ENCODE measurements around the gene CAPN11. TPM values are rescaled to one million over a fixed set of nuclear protein-coding genes. Genes with fewer than 3 reads are reported as not detected.
A peak's percentile ranks its signal among the peaks of the same experiment; 100 is the strongest.
"Not testable (repeated sequence)": the region's sequence is repeated elsewhere in the genome, so short reads cannot be mapped to it uniquely, and the experiment has no call there.

Gene CAPN11
- total and polyA plus RNA-seq, 8 donors = 0.15 to 0.19 (median 0.18) TPM; not detected in 5

DNA sequence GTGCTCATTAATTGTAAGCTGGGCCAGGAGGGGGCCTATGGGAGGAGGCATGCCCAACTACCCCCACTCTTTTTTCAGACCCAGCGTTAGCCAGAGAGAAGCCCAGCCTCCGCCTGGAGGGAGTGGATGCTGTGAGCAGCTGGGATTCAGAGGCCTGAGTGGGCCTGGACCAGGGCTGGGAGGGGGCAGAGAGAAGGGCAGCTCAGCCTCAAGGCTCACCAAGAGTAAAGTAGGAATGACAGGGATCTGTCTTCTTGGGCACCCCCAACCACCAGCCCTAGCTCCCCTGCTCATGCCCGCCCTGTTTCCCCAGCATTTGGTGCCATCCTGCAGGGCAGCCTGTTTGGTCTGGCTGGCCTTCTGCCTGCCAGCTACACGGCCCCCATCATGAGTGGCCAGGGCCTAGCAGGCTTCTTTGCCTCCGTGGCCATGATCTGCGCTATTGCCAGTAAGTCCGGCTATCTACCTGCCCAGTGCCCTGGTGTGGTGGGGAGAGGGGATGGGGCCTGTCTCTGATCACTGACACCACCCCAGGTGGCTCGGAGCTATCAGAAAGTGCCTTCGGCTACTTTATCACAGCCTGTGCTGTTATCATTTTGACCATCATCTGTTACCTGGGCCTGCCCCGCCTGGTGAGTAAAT lies 71.5 kb downstream of the CAPN11 start:
- peak overlapping the region in 2 of 5 donors; percentile 31 to 68 for H3K27ac ChIP-seq

DNA sequence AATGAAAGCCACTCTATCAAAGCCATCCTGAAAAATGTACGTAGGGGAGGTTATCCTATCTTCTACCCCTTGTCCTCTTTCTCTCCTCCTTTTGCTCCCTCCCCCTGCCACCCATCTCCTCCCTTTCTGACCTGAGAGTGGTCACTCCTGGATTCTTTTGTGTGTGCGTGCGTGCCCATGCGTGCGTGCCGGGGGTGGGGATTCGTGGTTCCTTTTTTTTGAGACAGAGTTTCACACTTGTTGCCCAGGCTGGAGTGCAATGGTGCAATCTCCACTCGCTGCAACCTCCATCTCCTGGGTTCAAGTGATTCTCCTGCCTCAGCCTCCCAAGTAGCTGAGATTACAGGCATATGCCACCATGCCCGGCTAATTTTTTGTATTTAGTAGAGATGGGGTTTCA lies 72.8 kb downstream of the CAPN11 start:
- peaks cover 36 to 57% (median 52%) of the 10 kb centered on the region in 4 donors for H3K36me3 ChIP-seq
- not testable (repeated sequence) for H3K27me3 ChIP-seq, H3K9me3 ChIP-seq, DNase-seq, H3K4me3 ChIP-seq
- peak overlapping the region in 1 of 5 donors; percentile 98 for H3K27ac ChIP-seq
- intact Hi-C loops (cut with DNase I; ENCODE audit: low total_unique reads) = loop anchor here (10.0 kb wide), 1 partner anchor 57 kb away; no protein-coding TSS in a partner anchor
- peaks cover 41 to 100% (median 75%) of the 10 kb centered on the region in 4 donors for H3K4me1 ChIP-seq
- 76 to 91% (median 89%) methylated on average over 9 of the region's 9 CpGs for WGBS, 5 donors

More for the DNA sequence above, 71.5 kb downstream of the CAPN11 start:
- WGBS, 5 donors = 77 to 96% (median 96%) methylated on average over 7 to 10 of the region's 10 CpGs
- no peaks in the 10 kb centered on the region for H3K27me3 ChIP-seq
- intact Hi-C loops (cut with DNase I; ENCODE audit: low total_unique reads) = loop anchor here (10.0 kb wide), 1 partner anchor 55 kb away; no protein-coding TSS in a partner anchor
- TF ChIP-seq EP300 (IDR thresholded peaks at IDR 0.05) (no peak), POLR2AphosphoS5 (IDR thresholded peaks at IDR 0.05) (no peak), POLR2A (IDR thresholded peaks at IDR 0.05) (no peak)
- TF ChIP-seq, protein P1, sequence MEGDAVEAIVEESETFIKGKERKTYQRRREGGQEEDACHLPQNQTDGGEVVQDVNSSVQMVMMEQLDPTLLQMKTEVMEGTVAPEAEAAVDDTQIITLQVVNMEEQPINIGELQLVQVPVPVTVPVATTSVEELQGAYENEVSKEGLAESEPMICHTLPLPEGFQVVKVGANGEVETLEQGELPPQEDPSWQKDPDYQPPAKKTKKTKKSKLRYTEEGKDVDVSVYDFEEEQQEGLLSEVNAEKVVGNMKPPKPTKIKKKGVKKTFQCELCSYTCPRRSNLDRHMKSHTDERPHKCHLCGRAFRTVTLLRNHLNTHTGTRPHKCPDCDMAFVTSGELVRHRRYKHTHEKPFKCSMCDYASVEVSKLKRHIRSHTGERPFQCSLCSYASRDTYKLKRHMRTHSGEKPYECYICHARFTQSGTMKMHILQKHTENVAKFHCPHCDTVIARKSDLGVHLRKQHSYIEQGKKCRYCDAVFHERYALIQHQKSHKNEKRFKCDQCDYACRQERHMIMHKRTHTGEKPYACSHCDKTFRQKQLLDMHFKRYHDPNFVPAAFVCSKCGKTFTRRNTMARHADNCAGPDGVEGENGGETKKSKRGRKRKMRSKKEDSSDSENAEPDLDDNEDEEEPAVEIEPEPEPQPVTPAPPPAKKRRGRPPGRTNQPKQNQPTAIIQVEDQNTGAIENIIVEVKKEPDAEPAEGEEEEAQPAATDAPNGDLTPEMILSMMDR (IDR thresholded peaks at IDR 0.05) = no peak
- peaks cover 36 to 57% (median 52%) of the 10 kb centered on the region in 4 donors for H3K36me3 ChIP-seq
- no peak for DNase-seq
- no peak overlapping the region for H3K4me3 ChIP-seq
- H3K4me1 ChIP-seq = peaks cover 44 to 100% (median 77%) of the 10 kb centered on the region in 4 donors
- H3K9me3 ChIP-seq = no peaks in the 10 kb centered on the region

DNA sequence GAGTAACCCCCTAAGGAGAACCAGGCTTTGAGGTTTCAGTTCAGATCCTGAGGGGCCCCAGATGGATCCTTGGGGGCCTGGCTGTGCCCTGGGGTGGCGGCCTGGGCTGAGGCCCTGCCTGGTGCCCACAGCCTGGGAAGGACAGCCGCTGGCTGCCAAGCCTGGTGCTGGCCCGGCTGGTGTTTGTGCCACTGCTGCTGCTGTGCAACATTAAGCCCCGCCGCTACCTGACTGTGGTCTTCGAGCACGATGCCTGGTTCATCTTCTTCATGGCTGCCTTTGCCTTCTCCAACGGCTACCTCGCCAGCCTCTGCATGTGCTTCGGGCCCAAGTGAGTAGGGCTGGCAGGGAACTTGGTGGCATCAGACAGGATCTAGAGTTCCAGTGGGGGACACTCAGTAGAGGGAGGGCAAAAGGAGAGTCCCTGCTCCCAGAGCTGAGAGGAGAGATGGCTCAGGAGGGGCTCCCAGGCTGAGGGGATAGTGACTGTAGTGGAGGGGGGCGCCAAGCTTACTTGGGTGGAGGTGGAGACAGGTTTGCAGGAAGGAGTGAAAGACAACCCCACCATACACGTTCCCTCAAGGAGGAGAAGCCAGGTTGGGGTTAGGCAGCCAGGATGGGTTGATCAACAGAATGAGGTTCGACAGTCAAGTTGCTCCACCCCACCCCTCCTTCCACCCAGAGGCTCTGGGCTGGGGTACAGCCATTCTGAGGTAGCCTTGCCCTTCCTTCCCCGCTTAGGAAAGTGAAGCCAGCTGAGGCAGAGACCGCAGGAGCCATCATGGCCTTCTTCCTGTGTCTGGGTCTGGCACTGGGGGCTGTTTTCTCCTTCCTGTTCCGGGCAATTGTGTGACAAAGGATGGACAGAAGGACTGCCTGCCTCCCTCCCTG lies 74.3 kb downstream of the CAPN11 start:
- WGBS, 5 donors = 71 to 90% (median 84%) methylated on average over 9 to 16 of the region's 16 CpGs

DNA sequence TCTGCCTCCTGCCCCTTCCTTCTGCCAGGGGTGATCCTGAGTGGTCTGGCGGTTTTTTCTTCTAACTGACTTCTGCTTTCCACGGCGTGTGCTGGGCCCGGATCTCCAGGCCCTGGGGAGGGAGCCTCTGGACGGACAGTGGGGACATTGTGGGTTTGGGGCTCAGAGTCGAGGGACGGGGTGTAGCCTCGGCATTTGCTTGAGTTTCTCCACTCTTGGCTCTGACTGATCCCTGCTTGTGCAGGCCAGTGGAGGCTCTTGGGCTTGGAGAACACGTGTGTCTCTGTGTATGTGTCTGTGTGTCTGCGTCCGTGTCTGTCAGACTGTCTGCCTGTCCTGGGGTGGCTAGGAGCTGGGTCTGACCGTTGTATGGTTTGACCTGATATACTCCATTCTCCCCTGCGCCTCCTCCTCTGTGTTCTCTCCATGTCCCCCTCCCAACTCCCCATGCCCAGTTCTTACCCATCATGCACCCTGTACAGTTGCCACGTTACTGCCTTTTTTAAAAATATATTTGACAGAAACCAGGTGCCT lies 75.0 kb downstream of the CAPN11 start:
- no peaks in the 10 kb centered on the region for H3K27me3 ChIP-seq
- no peak overlapping the region for H3K4me3 ChIP-seq
- peak overlapping the region in 4 of 5 donors; percentile 70 to 98 (median 96) for H3K27ac ChIP-seq
- no peak for DNase-seq
- peaks cover 36 to 51% (median 49%) of the 10 kb centered on the region in 4 donors for H3K36me3 ChIP-seq
- H3K4me1 ChIP-seq = peaks cover 42 to 100% (median 74%) of the 10 kb centered on the region in 4 donors
- intact Hi-C loops (cut with DNase I; ENCODE audit: low total_unique reads) = loop anchor here (10.0 kb wide), 1 partner anchor 59 kb away; no protein-coding TSS in a partner anchor
- 56 to 76% (median 70%) methylated on average over 13 to 14 of the region's 14 CpGs for WGBS, 5 donors
- TF ChIP-seq POLR2AphosphoS5 (IDR thresholded peaks at IDR 0.05) (no peak), EP300 (IDR thresholded peaks at IDR 0.05) (no peak), POLR2A (IDR thresholded peaks at IDR 0.05) (no peak)
- TF ChIP-seq, protein P1 (IDR thresholded peaks at IDR 0.05) = no peak
- H3K9me3 ChIP-seq = no peaks in the 10 kb centered on the region

More for the DNA sequence above, 74.3 kb downstream of the CAPN11 start:
- Histone ChIP-seq H3K9me3 (no peaks in the 10 kb centered on the region), H3K4me3 (no peak overlapping the region), H3K27ac (peak overlapping the region in 4 of 5 donors; percentile 70 to 98 (median 96)), H3K27me3 (no peaks in the 10 kb centered on the region), H3K36me3 (peaks cover 36 to 57% (median 50%) of the 10 kb centered on the region in 4 donors), H3K4me1 (peaks cover 42 to 100% (median 75%) of the 10 kb centered on the region in 4 donors)
- intact Hi-C loops (cut with DNase I; ENCODE audit: low total_unique reads) = loop anchor here (10.0 kb wide), 1 partner anchor 58 kb away; no protein-coding TSS in a partner anchor
- TF ChIP-seq, protein P1 (IDR thresholded peaks at IDR 0.05) = no peak
- TF ChIP-seq EP300 (IDR thresholded peaks at IDR 0.05) (no peak), POLR2A (IDR thresholded peaks at IDR 0.05) (no peak), POLR2AphosphoS5 (IDR thresholded peaks at IDR 0.05) (no peak)
- DNase-seq = no peak

Small RNA genes lying within 50 kb of the gene (small RNA-seq; reads per million reads assigned to genes)
- 0 reads per million in 4 donors for gene RN7SL811P

Other genes with a start within 250 kb of the CAPN11 start
- gene MRPL14, start 31.4 kb upstream of the CAPN11 start, total RNA-seq = 10 to 100 TPM; 17.0 to 59.1 (median 37.3) TPM
- 10 to 100 TPM; 61.1 to 82.3 (median 78.7) TPM for gene MRPL14, start 31.4 kb upstream of the CAPN11 start, polyA plus RNA-seq
- gene TMEM63B, start 31.3 kb upstream of the CAPN11 start, total RNA-seq = 10 to 100 TPM; 20.7 to 90.6 (median 57.8) TPM
- gene TMEM63B, start 31.3 kb upstream of the CAPN11 start, polyA plus RNA-seq = 10 to 100 TPM in 2 of 3 donors, 1 to 10 TPM in 1; 5.5 to 16.8 (median 14.8) TPM
- gene MYMX, start 58.1 kb downstream of the CAPN11 start, total RNA-seq = not detected
- gene MYMX, start 58.1 kb downstream of the CAPN11 start, polyA plus RNA-seq = 1 to 10 TPM in 1 of 3 donors, under 1 TPM in 1, not detected in 1; 0.95 to 3.4 TPM
- gene SLC29A1, start 64.8 kb downstream of the CAPN11 start, total RNA-seq = 100 to 1,000 TPM in 2 of 5 donors, 10 to 100 TPM in 3; 26.4 to 217 (median 77.4) TPM
- gene SLC29A1, start 64.8 kb downstream of the CAPN11 start, polyA plus RNA-seq = 10 to 100 TPM; 22.6 to 33.5 (median 29.0) TPM
- 100 to 1,000 TPM; 168 to 414 (median 370) TPM for gene HSP90AB1, start 88.3 kb downstream of the CAPN11 start, total RNA-seq
- gene HSP90AB1, start 88.3 kb downstream of the CAPN11 start, polyA plus RNA-seq = 100 to 1,000 TPM; 267 to 549 (median 348) TPM
- gene SLC35B2, start 98.7 kb downstream of the CAPN11 start, total RNA-seq = 10 to 100 TPM in 4 of 5 donors, 1 to 10 TPM in 1; 1.4 to 60.1 (median 27.0) TPM
- 10 to 100 TPM in 2 of 3 donors, 1 to 10 TPM in 1; 7.3 to 17.2 (median 16.6) TPM for gene SLC35B2, start 98.7 kb downstream of the CAPN11 start, polyA plus RNA-seq
- 10 to 100 TPM in 1 of 5 donors, 1 to 10 TPM in 1, under 1 TPM in 1, not detected in 2; 0.89 to 23.5 (median 3.5) TPM for gene NFKBIE, start 106.7 kb downstream of the CAPN11 start, total RNA-seq
- 10 to 100 TPM in 2 of 3 donors, 1 to 10 TPM in 1; 9.9 to 14.2 (median 10.6) TPM for gene NFKBIE, start 106.7 kb downstream of the CAPN11 start, polyA plus RNA-seq
- gene TMEM151B, start 111.6 kb downstream of the CAPN11 start, total RNA-seq = under 1 TPM in 2 of 5 donors, not detected in 3; 0.18 to 0.29 TPM
- gene TMEM151B, start 111.6 kb downstream of the CAPN11 start, polyA plus RNA-seq = under 1 TPM in 2 of 3 donors, not detected in 1; 0.12 to 0.28 TPM
- 10 to 100 TPM in 2 of 5 donors, 1 to 10 TPM in 3; 6.4 to 19.3 (median 8.0) TPM for gene AARS2, start 154.5 kb downstream of the CAPN11 start, total RNA-seq
- 1 to 10 TPM; 2.9 to 4.2 (median 3.1) TPM for gene AARS2, start 154.5 kb downstream of the CAPN11 start, polyA plus RNA-seq
- gene SPATS1, start 183.8 kb downstream of the CAPN11 start, total RNA-seq = not detected
- not detected for gene SPATS1, start 183.8 kb downstream of the CAPN11 start, polyA plus RNA-seq
- 10 to 100 TPM in 3 of 5 donors, 1 to 10 TPM in 2; 4.9 to 29.2 (median 10.3) TPM for gene CDC5L, start 228.9 kb downstream of the CAPN11 start, total RNA-seq
- gene CDC5L, start 228.9 kb downstream of the CAPN11 start, polyA plus RNA-seq = 1 to 10 TPM; 5.4 to 6.4 (median 6.4) TPM

All from stomach (tissue), 9 donors.